Effector memory CD4-positive, alpha-beta T cell (primary cell): ENCODE results near the gene DHX40.
"Not testable (repeated sequence)": the region's sequence is repeated elsewhere in the genome, so short reads cannot be mapped to it uniquely, and the experiment has no call there.

Experiments
- DNase-seq, 3 donors: peaks; one replicate each; pipeline ENCODE4 v3.0.0-alpha.2; 2020
- H3K27ac ChIP-seq: 2 replicates; pipeline ENCODE4 v1.7.0; 2013; ENCODE audit warnings: mild to moderate bottlenecking, low read length, moderate library complexity; ENCODE audit not compliant: insufficient read depth, poor library complexity, severe bottlenecking
- H3K27me3 ChIP-seq: replicated peaks from 2 replicates; pipeline ENCODE4 v1.7.0; 2013; ENCODE audit warnings: mild to moderate bottlenecking, low read length; ENCODE audit not compliant: insufficient read depth, control insufficient read depth, poor library complexity, severe bottlenecking
- H3K36me3 ChIP-seq: 2 replicates; pipeline ENCODE4 v1.7.0; 2013; ENCODE audit warnings: mild to moderate bottlenecking, low read length, moderate library complexity; ENCODE audit not compliant: control insufficient read depth, insufficient read depth
- H3K4me1 ChIP-seq: 2 replicates; pipeline ENCODE4 v1.7.0; 2013; ENCODE audit warnings: low read length, mild to moderate bottlenecking; ENCODE audit not compliant: control insufficient read depth, insufficient read depth, poor library complexity, severe bottlenecking
- H3K4me3 ChIP-seq: 2 replicates; pipeline ENCODE4 v1.7.0; 2013; ENCODE audit warnings: low read length, low read depth, mild to moderate bottlenecking; ENCODE audit not compliant: insufficient read depth, poor library complexity, severe bottlenecking
- H3K9me3 ChIP-seq: 2 replicates; pipeline ENCODE4 v1.7.0; 2013; ENCODE audit warnings: mild to moderate bottlenecking, low read length, moderate library complexity; ENCODE audit not compliant: control insufficient read depth
- total RNA-seq, 3 donors: gene quantifications; one replicate each; lab custom pipeline; 2026; lab: John Stamatoyannopoulos, UW

DHX40 gene, protein sequence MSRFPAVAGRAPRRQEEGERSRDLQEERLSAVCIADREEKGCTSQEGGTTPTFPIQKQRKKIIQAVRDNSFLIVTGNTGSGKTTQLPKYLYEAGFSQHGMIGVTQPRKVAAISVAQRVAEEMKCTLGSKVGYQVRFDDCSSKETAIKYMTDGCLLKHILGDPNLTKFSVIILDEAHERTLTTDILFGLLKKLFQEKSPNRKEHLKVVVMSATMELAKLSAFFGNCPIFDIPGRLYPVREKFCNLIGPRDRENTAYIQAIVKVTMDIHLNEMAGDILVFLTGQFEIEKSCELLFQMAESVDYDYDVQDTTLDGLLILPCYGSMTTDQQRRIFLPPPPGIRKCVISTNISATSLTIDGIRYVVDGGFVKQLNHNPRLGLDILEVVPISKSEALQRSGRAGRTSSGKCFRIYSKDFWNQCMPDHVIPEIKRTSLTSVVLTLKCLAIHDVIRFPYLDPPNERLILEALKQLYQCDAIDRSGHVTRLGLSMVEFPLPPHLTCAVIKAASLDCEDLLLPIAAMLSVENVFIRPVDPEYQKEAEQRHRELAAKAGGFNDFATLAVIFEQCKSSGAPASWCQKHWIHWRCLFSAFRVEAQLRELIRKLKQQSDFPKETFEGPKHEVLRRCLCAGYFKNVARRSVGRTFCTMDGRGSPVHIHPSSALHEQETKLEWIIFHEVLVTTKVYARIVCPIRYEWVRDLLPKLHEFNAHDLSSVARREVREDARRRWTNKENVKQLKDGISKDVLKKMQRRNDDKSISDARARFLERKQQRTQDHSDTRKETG
- 61.6 to 76.1 (median 63.1) reads per million in 3 donors for total RNA-seq

DNA sequence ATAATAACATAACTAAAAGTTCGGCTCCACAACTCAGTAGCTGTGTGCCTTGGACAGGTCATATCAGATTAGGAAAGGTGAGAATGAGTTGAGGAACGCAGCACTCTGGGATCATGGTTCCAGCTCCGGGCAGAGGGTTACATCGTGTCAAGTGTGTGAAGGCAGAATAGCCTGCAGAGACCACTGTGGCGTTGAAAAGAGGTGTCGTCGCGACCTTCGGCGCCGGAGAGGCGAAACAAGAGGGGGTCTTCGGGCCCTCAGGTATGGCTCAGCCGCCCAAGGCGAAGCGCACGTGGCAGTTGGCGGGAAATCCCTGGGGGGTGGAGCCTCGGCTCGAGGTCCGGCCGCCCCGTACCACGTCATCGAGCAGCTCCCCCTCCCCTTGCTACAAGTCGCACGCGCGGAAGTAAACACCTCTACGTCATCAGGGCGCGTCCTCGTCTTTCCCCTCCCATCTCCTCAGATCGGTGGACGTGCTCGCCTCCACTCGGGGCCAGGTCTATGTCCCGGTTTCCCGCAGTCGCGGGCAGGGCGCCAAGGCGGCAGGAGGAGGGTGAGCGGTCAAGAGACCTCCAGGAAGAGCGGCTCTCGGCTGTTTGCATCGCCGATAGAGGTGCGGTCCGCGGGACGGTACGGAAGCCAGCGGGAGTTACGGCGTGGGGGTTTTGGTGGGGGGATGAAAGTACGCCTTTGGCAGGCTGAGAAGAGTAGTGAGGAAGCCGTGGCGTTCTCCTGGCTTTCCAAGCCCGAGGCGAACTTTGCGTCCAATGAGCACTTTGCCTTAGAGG is at the start of gene DHX40:
DHX40 (plus strand) TSS at position 440 of the 788 bp plus-strand sequence; CDS start at position 502, 62 bp downstream.
- H3K36me3 ChIP-seq = no peaks in the 10 kb centered on the region
- peak; percentile 86 to 94 (median 89) for DNase-seq
- no peaks in the 10 kb centered on the region for H3K9me3 ChIP-seq
- peak within 1 kb of the TSS; percentile 96 for H3K4me3 ChIP-seq
- peak within 1 kb of the TSS; percentile 90 for H3K27ac ChIP-seq
- H3K27me3 ChIP-seq = no peaks in the 10 kb centered on the region
- peaks cover 7% of the 10 kb centered on the region for H3K4me1 ChIP-seq

DNA sequence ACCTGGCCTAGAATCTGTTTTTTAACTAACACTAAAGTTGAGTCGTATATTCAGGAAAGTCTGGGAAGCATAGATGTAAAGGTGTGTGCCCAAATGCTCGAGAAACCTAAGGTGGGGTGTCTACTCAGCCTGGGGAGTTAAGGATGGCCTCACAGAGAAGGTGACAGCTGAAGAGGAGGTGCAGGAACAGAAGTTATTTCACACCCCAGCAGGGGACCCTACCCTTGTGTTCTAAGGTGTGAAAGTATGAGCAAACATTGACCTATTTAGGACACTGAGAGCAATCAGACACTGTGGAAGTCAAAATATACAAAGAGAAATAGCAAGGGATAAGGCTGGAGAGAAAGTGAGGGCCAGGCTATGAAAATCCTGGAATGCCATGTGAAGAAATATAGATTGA is 49.0 kb upstream of the DHX40 start:
- no peaks in the 10 kb centered on the region for H3K9me3 ChIP-seq
- no peaks in the 10 kb centered on the region for H3K4me1 ChIP-seq
- no peaks in the 10 kb centered on the region for H3K36me3 ChIP-seq
- no peak for DNase-seq
- H3K27me3 ChIP-seq = no peaks in the 10 kb centered on the region
- no peak overlapping the region for H3K27ac ChIP-seq
- no peak overlapping the region for H3K4me3 ChIP-seq

DNA sequence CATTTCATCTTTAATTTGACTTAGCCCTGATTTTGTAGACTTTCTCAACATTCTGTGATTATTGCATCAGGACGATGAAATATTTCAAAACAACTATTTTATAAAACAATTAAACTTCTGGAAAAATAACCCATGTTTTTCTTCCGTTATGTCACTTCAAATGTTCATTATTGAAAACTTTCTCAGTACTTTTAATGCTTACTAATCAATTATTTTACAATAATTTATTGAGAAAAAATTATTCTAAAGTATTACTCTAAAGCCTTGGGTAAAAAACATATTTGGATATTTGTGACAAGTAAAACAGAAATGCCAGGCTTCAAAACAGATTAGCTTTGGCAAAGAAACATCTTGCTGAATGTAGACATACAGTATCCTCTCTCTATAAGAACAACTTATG is 46.3 kb upstream of the DHX40 start:
- Histone ChIP-seq H3K27me3 (no peaks in the 10 kb centered on the region), H3K36me3 (no peaks in the 10 kb centered on the region), H3K27ac (no peak overlapping the region)

DNA sequence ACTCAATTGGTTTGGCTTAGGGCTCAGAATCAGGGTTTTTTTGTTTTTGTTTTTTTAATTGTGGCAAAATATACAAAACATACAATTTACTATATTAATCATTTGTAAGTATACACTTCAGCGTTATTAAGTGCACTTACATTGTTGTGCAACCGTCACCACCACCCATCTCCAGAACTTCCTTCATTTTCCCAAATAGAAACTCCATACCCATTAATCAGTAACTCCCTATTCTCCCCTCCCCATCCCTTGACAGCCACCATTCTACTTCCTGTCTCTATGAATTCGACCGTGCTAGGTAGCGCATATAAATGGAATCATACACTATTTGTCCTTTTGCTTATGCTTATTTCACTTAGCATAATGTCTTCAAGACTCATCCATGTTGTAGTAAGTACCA is 45.2 kb upstream of the DHX40 start:
- Histone ChIP-seq H3K4me1 (no peaks in the 10 kb centered on the region), H3K4me3 (no peak overlapping the region), H3K9me3 (no peaks in the 10 kb centered on the region), H3K27ac (no peak overlapping the region), H3K36me3 (no peaks in the 10 kb centered on the region), H3K27me3 (no peaks in the 10 kb centered on the region)
- DNase-seq = no peak

More for the DNA sequence above, 46.3 kb upstream of the DHX40 start:
- H3K4me3 ChIP-seq = no peak overlapping the region
- H3K9me3 ChIP-seq = no peaks in the 10 kb centered on the region
- no peaks in the 10 kb centered on the region for H3K4me1 ChIP-seq
- no peak for DNase-seq

DNA sequence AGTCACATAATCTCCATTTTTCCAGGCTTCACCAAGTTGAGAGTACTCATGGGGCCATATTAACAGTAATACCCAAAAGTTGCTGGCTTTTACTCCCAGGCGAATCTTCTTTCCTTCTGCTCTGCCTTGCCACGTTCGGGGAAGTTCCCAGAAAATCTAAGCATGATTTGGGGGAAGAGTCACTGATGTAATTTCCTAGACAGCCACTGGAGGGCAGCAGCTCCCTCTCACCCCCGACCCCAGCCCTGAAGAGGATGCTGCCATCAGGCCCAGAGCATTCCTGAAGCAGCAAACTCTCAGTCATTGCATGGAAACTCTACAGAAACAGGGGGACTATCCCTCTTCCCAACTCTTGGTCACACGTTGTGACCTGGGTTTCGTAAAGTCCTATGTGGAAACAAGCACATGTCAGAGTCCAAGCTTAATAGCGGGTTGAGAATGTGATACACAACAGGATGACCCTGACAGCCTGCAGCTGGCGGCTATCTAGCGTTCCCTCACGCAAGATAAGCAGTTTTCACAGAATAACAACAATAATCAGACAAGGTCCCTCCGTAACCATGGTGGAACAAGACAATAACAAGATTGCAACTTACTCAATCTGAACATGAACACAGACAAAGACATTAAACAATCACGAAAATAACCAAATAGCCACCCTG is 43.8 kb upstream of the DHX40 start:
- Histone ChIP-seq H3K4me1 (no peaks in the 10 kb centered on the region), H3K36me3 (no peaks in the 10 kb centered on the region), H3K27me3 (no peaks in the 10 kb centered on the region), H3K4me3 (no peak overlapping the region), H3K9me3 (no peaks in the 10 kb centered on the region), H3K27ac (no peak overlapping the region)
- peak; percentile 6 to 30 (median 12) for DNase-seq

DNA sequence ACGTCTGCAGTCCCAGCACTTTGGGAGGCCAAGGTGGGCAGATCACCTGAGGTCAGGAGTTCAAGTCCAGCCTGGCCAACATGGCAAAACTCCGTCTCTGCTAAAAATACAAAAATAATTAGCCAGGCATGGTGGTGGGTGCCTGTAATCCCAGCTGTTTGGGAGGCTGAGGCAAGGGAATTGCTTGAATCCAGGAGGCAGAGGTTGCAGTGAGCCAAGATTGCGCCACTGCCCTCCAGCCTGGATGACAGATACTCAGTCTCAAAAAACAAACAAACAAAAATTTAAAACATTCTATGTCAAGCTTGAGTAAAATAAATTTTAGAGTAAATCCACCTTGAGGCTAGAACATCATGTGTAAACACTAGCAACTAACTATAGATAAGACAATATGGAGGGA is 40.5 kb upstream of the DHX40 start:
- not testable (repeated sequence) for H3K4me3 ChIP-seq, H3K27ac ChIP-seq, H3K9me3 ChIP-seq, H3K27me3 ChIP-seq, H3K36me3 ChIP-seq, DNase-seq, H3K4me1 ChIP-seq

DNA sequence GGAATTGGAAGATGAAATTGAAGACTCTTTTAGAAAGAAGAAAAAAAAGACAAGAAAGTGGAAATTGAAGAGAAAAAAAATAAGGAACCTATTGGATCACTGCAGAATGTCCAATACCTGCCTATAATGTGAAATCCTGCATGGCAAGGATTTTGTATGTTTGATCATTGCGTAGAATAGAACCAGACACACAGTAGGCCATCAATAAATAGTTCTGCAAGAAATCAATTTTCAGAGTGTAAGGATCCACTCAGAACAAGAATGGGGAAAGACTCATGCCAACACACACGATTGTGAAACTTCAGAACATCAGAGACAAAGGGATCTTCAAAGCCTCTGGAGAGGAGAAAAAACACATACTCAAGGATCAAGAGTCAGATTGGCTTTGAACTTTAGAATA is 39.7 kb upstream of the DHX40 start:
- no peak for DNase-seq
- Histone ChIP-seq H3K27me3 (no peaks in the 10 kb centered on the region), H3K9me3 (no peaks in the 10 kb centered on the region), H3K4me1 (no peaks in the 10 kb centered on the region), H3K4me3 (no peak overlapping the region), H3K27ac (no peak overlapping the region), H3K36me3 (no peaks in the 10 kb centered on the region)

DNA sequence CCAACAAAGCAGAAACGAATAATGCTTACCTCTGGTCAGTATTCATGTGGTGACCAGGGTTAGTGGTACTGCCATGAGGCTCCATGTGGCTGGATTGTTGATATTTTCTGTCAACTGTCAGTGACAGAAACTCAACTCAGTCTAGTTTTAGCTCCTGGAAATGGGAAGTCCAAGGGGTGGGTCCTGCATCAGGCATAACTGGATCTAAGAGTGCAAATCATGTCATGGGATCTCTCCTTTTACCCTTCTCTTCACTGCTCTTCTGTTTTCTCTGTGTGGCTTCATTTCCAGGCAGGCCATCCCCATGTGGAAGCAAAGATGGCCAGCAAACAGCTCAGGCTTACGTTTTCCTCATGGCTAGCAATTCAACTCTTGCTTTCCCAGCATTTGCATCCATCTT is 39.0 kb upstream of the DHX40 start:
- Histone ChIP-seq H3K4me1 (no peaks in the 10 kb centered on the region), H3K27ac (no peak overlapping the region), H3K4me3 (no peak overlapping the region), H3K36me3 (no peaks in the 10 kb centered on the region), H3K9me3 (no peaks in the 10 kb centered on the region), H3K27me3 (no peaks in the 10 kb centered on the region)
- DNase-seq = no peak

DNA sequence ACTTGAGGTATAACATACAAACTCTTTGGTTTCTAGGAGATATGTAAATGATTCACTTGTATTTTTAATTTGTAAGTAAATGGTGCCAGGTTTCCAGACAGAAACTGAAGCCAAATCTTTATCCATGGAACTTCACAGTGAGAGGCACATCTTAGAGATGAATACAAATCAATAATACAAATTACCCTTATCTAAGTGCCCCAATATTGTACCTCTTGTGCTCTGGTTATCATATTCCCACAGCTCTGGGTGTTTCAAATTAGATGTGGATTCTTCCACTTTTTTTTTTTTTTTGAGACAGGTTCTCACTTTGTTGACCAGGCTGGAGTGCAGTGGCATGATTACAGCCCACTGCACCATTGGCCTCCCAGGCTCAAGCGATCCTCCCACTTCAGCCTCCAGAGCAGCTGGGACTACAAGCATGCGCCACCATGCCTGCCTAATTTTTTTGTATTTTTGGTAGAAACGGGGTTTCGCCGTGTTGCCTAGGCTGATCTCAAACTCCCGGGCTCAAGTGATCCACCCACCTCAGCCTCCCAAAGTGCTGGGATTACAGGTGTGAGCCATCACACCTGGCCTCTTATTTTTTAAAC is 38.0 kb upstream of the DHX40 start:
- Histone ChIP-seq H3K4me1 (no peaks in the 10 kb centered on the region), H3K27ac (no peak overlapping the region), H3K27me3 (no peaks in the 10 kb centered on the region), H3K36me3 (no peaks in the 10 kb centered on the region), H3K9me3 (no peaks in the 10 kb centered on the region), H3K4me3 (no peak overlapping the region)
- DNase-seq = no peak
